SK-N-SH treated with all-trans-retinoic acid at 6 μM for 48 hours (cell line): ENCODE measurements around the gene FGD5.

Experiments
- ATAC-seq: fragments of 200-7000 bp; cut with Tn5 transposase; 3 replicates; pipeline ENCODE4 v1.9.1; 2020; ENCODE audit warnings: mild to moderate bottlenecking, moderate library complexity
- ARNTL ChIP-seq: fragments of 450-650 bp; formaldehyde crosslinking; IDR thresholded peaks from 2 replicates; pipeline ENCODE4 v1.5.0; 2020; ENCODE audit warnings: low read depth, mild to moderate bottlenecking, moderate library complexity, borderline replicate concordance
- BACH2 ChIP-seq: fragments of 250-450 bp; sonication (Bioruptor Pico); IDR thresholded peaks from 2 replicates; pipeline ENCODE4 v1.9.0; 2021; ENCODE audit warnings: mild to moderate bottlenecking, borderline replicate concordance
- CSDC2 ChIP-seq: fragments of 250-450 bp; sonication (Bioruptor Pico); IDR thresholded peaks from 2 replicates; pipeline ENCODE4 v1.5.0; 2020; ENCODE audit warnings: mild to moderate bottlenecking, moderate library complexity
- ESRRG ChIP-seq: fragments of 250-450 bp; sonication (Bioruptor Pico); IDR thresholded peaks from 2 replicates; pipeline ENCODE4 v1.6.1; 2021; ENCODE audit warnings: mild to moderate bottlenecking
- GLIS3 ChIP-seq: fragments of 250-450 bp; sonication (Bioruptor Pico); IDR thresholded peaks from 2 replicates; pipeline ENCODE4 v1.5.0; 2020; ENCODE audit warnings: mild to moderate bottlenecking, moderate library complexity
- ISL1 ChIP-seq: fragments of 250-450 bp; sonication (Bioruptor Pico); IDR thresholded peaks from 2 replicates; pipeline ENCODE4 v2.1.2; 2022; ENCODE audit warnings: mild to moderate bottlenecking, moderate library complexity
- OSR1 ChIP-seq: fragments of 250-450 bp; sonication (Bioruptor Pico); IDR thresholded peaks from 2 replicates; pipeline ENCODE4 v1.8.0; 2022; ENCODE audit warnings: moderate library complexity, mild to moderate bottlenecking, inconsistent platforms
- POU6F1 ChIP-seq: fragments of 250-450 bp; sonication (Bioruptor Pico); IDR thresholded peaks from 2 replicates; pipeline ENCODE4 v1.8.0; 2021; ENCODE audit warnings: low read depth, mild to moderate bottlenecking, moderate library complexity, borderline replicate concordance
- PPARA ChIP-seq: fragments of 250-450 bp; sonication (Bioruptor Pico); IDR thresholded peaks from 2 replicates; pipeline ENCODE4 v1.5.0; 2020; ENCODE audit warnings: mild to moderate bottlenecking, borderline replicate concordance
- RARB ChIP-seq: fragments of 250-450 bp; sonication (Bioruptor Pico); IDR thresholded peaks from 2 replicates; pipeline ENCODE4 v1.8.0; 2021; ENCODE audit warnings: mild to moderate bottlenecking, moderate library complexity
- SNAI2 ChIP-seq: fragments of 250-450 bp; sonication (Bioruptor Pico); IDR thresholded peaks from 2 replicates; pipeline ENCODE4 v1.5.0; 2020; ENCODE audit warnings: mild to moderate bottlenecking, moderate library complexity
- TOX ChIP-seq: fragments of 250-450 bp; sonication (Bioruptor Pico); IDR thresholded peaks from 2 replicates; pipeline ENCODE4 v1.8.0; 2021; ENCODE audit warnings: mild to moderate bottlenecking, moderate library complexity, borderline replicate concordance
- ZC3H10 ChIP-seq: fragments of 250-450 bp; sonication (Bioruptor Pico); IDR thresholded peaks from 2 replicates; pipeline ENCODE4 v1.5.1; 2021; ENCODE audit warnings: mild to moderate bottlenecking, moderate library complexity
- ZFP3 ChIP-seq: fragments of 250-450 bp; sonication (Bioruptor Pico); IDR thresholded peaks from 2 replicates; pipeline ENCODE4 v1.5.0; 2020; ENCODE audit warnings: mild to moderate bottlenecking, moderate library complexity
- ZFP30 ChIP-seq: fragments of 450-650 bp; formaldehyde crosslinking; IDR thresholded peaks from 2 replicates; pipeline ENCODE4 v1.5.0; 2022; ENCODE audit warnings: mild to moderate bottlenecking, moderate library complexity
- ZNF565 ChIP-seq: fragments of 450-650 bp; formaldehyde crosslinking; conservative IDR thresholded peaks from 2 replicates; pipeline ENCODE4 v1.5.0; 2020; ENCODE audit warnings: low read depth, mild to moderate bottlenecking, moderate library complexity
- ZNF70 ChIP-seq: fragments of 450-650 bp; formaldehyde crosslinking; IDR thresholded peaks from 2 replicates; pipeline ENCODE4 v1.5.0; 2020; ENCODE audit warnings: mild to moderate bottlenecking, moderate library complexity
- ZNF8 ChIP-seq: fragments of 450-650 bp; formaldehyde crosslinking; IDR thresholded peaks from 2 replicates; pipeline ENCODE4 v1.5.0; 2020; ENCODE audit warnings: mild to moderate bottlenecking, moderate library complexity

Gene FGD5

GRCh38 chr3:14980689-14981088, 161.9 kb downstream of the FGD5 start:
- no peak for ATAC-seq
- TF ChIP-seq ZNF565 (CRISPR knock-in tag) (no peak), ZFP30 (no peak), CSDC2 (no peak), ZNF70 (CRISPR knock-in tag) (no peak), BACH2 (CRISPR knock-in tag) (no peak), ARNTL (CRISPR knock-in tag) (no peak), RARB (CRISPR knock-in tag) (no peak), POU6F1 (CRISPR knock-in tag) (no peak), ZNF8 (CRISPR knock-in tag) (no peak), GLIS3 (CRISPR knock-in tag) (no peak), ISL1 (CRISPR knock-in tag) (no peak), ZFP3 (CRISPR knock-in tag) (no peak), TOX (CRISPR knock-in tag) (no peak), ESRRG (CRISPR knock-in tag) (no peak), OSR1 (CRISPR knock-in tag) (no peak), ZC3H10 (CRISPR knock-in tag) (no peak), SNAI2 (CRISPR knock-in tag) (no peak), PPARA (CRISPR knock-in tag) (no peak)
